Measurements from ENCODE around the gene CIT.

GRCh38 chr12:119684711-119685369 is 192.3 kb downstream of the CIT start:
- TF ChIP-seq POLR2A (IDR thresholded peaks at IDR 0.05) = no peak
- TF ChIP-seq CTCF (IDR thresholded peaks at IDR 0.05) = no peak
